GM18951 (cell line): ENCODE measurements around the gene ODC1.

Source experiments
- POLR2A ChIP-seq: IDR thresholded peaks from 4 replicates; pipeline ENCODE4 v1.6.1; 2011; ENCODE audit warnings: mild to moderate bottlenecking; ENCODE audit not compliant: insufficient read length, insufficient read depth; ENCODE audit errors: extremely low read depth
- in situ Hi-C: fragments of 300-500 bp; cut with MboI; formaldehyde crosslinking; loops from one replicate; pipeline ENCODE4 v1.12.0; 2022; ENCODE audit warnings: low sequenced_read_pairs, mixed read lengths, inconsistent platforms; ENCODE audit not compliant: unreplicated experiment

The ODC1 gene

DNA sequence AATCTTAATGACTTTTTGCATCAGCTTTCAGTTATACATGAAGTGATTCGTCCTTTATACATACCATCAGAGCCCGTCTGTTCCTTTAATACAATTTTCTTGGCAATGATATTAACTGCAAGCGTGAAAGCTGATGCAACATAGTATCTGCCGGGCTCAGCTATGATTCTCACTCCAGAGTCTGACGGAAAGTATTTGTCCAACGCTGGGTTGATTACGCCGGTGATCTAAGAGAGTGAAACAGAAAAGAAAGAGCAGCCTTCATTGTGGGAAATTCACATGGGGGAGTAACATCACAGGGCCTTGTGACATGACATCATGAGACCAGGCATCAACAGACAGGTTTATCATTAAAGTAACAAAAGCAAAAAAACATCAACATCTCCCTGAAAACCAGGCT, 6.2 kb downstream of the ODC1 start:
- in situ Hi-C loops = loop anchor here (10.0 to 25.0 kb wide), 2 partner anchors 223 to 630 kb away; no protein-coding TSS in a partner anchor
- TF ChIP-seq POLR2A = no peak

DNA sequence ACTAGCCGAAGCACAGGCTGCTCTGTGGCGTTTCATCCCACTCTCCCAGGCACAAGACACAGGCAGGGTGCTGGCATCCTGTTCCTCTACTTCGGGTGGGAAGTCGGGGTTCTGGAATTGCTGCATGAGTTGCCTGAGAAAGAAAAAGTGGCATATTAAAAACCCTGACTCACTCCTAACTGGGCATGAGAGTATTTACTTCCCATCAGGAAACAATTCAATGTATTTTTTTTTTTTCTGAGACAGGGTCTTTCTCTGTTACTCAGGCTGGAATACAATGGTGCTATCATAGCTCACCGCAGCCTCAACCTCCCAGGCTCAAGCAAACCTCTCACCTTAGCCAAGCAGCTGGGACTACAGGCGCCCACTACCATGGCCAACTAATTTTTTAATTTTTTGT, 7.4 kb downstream of the ODC1 start:
- no peak for TF ChIP-seq POLR2A
- in situ Hi-C loops = loop anchor here (10.0 to 25.0 kb wide), 2 partner anchors 224 to 628 kb away; no protein-coding TSS in a partner anchor

DNA sequence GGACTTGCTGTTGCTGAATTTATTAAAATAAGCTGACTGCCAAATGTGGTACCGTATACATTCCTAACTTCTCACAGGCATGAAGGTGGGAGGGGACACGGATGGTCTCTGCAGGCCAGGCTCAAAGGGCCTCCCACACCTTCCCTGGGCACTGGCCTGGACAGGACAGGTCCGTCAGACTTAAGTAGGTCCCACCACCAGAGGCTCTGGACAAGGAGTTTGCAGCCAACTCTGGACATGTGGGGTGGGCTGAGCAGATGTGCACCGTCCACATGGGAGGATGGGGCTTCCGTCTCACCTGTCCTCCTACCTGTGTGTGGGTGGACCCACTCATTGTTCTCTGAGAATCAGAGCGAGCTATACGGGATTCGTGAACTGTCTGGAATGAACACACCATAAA, 8.2 kb downstream of the ODC1 start:
- no peak for TF ChIP-seq POLR2A
- in situ Hi-C loops = loop anchor here (10.0 to 25.0 kb wide), 4 partner anchors 165 to 628 kb away; no protein-coding TSS in a partner anchor

DNA sequence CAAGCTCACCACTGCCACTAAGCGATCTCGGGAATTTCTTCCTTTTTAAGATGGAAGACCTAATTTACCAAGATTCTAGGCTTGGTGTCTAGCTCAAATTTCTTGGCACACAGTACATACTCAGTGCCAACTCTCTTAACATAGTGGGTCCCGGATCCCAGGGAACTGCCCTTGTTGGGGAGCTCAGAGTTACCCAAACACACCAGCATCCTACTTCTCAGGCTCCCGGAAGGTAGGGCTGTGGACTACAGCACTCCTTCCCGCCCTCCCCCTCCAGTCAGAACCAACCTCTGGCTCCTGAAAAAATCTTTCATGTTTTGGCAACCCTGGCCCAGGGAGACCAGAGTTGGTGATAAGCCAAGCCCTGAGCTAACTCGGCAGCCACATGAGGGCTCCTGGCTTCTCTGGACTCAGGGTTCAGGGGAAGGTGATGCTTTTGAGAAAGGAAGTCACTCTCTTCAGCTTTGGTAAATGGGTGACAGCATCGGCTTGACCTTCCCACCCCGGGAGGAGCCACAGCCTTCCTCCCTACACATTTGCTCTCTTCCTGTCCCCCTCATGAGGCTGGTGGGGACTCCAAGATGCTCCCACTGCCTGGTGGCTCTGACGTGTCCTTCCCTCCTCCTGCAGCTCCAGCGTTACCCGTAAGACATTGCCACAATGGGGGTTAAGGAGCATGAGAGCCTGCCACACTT, 8.8 kb downstream of the ODC1 start:
- no peak for TF ChIP-seq POLR2A
- in situ Hi-C loops = loop anchor here (10.0 to 25.0 kb wide), 3 partner anchors 165 to 627 kb away; no protein-coding TSS in a partner anchor

DNA sequence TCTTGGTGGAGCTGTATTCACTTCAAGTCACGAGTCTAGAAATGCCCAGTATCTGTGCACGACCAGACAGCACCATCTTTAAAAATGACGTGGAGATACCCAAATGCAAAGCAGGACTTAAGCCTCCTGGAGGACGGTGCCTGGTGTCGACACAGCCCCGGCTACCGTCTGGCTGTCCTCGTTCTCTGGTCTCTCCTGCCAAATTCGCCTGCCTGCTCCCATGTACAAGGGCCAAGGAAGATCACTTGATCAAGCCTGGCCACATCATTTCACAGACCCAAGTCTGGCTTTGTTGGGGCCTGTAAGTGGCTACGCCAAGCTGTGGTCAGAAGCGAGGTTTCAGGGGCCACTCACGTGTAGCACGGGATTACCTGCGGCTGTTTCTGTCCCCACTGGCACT, 9.4 kb downstream of the ODC1 start:
- in situ Hi-C loops = loop anchor here (10.0 to 25.0 kb wide), 3 partner anchors 164 to 626 kb away; no protein-coding TSS in a partner anchor

DNA sequence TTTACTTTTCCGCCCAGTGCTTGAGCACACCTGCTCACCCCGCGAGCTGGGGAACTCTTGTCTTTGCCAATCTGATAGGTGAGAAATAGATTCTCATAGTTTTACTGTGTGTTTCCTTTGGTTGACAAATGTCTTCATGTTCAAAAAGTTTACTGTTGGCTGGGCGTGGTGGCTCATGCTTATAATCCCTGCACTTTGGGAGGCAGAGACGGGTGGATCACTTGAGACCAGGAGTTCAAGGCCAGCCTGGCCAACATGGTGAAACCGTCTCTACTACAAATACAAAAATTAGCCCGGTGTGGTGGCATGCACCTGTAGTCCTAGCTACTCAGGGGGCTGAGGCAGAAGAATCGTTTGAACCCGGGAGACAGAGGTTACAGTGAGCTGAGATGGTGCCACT, 10.3 kb downstream of the ODC1 start:
- no peak for TF ChIP-seq POLR2A
- in situ Hi-C loops = loop anchor here (10.0 to 25.0 kb wide), 3 partner anchors 163 to 626 kb away; no protein-coding TSS in a partner anchor

More for the DNA sequence above, 9.4 kb downstream of the ODC1 start:
- peak; percentile 30 for TF ChIP-seq POLR2A

DNA sequence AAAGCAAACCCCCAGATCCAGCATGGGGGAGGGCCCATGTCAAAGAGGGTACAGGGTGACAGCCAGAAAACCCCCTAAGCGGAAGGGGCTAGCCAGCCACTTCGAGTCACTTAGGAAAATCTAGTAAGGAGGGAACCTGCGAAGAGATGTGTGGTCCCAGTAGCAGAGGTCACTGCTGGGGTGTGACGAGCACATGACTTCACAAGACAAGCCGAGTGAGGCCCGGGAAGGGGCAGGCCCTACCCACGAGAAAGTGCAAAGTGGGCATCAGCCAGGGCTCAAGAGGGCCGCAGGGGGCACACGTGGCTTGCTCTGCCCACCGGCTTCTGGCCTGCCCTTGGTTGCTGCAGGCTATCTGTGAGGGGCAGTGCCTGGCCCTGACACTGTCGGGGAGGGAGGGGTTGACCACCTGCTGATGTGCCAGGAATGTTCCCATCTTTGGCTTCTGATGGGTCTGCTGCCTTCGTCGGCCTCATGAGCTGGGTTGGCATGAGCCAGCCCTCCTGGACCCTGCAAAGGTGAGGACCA, 11.5 kb downstream of the ODC1 start:
- no peak for TF ChIP-seq POLR2A
- in situ Hi-C loops = loop anchor here (10.0 to 25.0 kb wide), 3 partner anchors 162 to 624 kb away; no protein-coding TSS in a partner anchor

DNA sequence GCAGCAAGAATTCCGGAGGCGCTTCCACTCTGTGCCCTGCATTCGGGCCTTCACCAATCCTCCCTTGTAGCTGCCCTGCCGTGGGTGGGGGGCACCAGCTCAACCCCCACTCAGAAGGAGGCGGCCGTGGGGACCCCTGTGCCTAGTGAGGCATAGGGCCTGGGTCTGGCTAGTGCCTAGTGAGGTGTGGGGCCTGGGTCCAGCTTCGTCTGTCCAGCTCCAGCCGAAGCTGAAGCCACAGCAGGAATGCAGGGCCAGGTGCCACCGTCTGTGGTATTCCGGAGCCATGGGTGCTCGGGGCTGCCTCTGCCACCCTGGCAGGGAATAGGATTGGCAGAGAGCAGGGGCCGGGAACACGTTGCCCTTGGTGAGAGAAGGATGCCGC, 12.3 kb downstream of the ODC1 start:
- TF ChIP-seq POLR2A = no peak
- in situ Hi-C loops = loop anchor here (10.0 to 25.0 kb wide), 3 partner anchors 161 to 624 kb away; no protein-coding TSS in a partner anchor

DNA sequence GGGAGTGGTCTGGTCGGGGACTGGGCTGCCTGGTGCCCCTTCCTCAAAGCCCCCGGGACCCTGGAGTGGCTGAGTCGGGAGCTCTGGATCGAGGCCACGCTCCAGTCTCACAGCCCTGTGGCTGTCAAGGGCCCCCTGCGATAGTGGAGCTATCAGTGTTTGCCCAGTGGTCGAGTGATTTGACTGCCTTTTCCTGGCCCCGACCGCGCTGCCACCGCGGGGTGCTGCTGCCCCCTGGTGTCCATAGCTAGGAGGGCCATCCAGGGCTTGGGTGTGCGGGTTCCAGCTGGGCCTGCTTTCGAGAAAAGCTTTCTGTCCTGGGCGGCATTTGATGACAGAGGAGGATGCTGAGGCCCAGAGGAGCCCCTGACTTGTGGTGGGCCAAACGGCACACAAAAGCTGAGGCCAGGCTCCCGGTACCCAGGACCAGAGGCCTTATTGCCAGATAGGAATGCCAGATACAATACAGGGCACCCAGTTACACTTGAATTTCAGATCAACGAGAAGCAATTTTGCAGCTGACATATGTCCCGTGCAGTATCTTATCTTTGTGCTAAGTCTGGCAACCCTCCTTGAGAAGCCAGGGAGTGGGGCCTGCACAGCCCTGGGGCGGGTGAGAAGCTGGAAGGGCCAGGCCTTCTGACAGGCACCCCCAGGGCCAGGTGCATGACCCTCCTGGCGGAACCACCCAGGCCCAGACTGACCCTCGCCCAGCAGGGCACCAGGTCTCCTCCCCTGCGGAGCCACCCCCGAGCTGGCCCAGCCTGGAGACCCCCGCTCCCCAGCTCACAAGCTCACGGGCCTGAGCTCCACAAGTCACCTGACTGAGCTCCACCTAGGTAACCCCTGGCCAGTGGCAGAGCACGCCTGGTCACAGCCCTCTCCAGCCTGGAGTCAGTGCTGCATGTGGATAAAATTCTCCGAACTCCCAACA, 13.0 kb downstream of the ODC1 start:
- in situ Hi-C loops = loop anchor here (10.0 to 25.0 kb wide), 3 partner anchors 160 to 623 kb away; no protein-coding TSS in a partner anchor
- TF ChIP-seq POLR2A = no peak

DNA sequence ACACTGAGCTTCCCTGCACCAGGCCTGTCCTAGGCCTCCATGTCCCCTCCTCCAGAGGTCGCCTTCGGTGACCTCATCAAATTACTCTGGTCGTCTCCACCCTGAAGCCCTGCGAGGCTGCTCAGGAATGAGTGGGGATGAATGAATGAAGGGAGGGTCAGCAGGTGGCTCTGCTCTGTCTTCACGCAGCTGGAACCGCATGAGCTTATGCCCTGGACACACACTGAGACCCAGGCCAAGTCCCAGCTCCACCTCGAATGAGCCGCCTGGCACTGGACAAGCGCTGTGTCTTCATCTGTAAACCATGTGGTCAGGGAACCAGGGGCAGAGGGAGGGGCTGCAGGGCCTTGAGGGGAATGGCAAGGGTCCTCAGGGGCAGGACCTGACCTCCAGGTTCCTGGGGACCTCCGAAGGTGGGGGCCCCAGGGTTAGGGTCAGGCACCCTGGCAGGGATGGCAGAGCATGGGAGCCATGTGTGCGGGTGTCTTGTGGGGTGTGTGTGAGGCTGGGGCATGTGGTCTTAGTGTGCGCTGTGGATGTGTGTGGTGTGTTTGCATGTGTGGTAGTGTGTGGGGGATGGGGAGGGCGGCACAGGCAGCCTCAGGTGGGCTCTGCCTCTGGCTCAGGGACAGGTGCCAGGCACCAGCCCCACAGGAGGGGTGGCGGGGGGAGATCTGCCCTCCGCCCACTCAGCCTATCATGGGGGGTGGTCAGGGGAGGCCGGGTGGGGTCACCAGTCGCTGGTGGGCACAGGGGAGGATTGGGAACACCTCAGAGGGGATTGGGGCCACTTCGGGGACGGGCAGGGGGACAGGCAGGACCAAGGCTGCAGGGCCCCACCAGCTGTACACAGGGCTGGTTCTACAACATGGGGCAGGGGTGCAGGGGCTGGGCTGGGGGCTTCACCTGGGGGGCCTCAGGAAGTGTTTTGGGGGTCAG, 13.9 kb downstream of the ODC1 start:
- in situ Hi-C loops = loop anchor here (10.0 to 25.0 kb wide), 3 partner anchors 159 to 622 kb away; no protein-coding TSS in a partner anchor
- no peak for TF ChIP-seq POLR2A

DNA sequence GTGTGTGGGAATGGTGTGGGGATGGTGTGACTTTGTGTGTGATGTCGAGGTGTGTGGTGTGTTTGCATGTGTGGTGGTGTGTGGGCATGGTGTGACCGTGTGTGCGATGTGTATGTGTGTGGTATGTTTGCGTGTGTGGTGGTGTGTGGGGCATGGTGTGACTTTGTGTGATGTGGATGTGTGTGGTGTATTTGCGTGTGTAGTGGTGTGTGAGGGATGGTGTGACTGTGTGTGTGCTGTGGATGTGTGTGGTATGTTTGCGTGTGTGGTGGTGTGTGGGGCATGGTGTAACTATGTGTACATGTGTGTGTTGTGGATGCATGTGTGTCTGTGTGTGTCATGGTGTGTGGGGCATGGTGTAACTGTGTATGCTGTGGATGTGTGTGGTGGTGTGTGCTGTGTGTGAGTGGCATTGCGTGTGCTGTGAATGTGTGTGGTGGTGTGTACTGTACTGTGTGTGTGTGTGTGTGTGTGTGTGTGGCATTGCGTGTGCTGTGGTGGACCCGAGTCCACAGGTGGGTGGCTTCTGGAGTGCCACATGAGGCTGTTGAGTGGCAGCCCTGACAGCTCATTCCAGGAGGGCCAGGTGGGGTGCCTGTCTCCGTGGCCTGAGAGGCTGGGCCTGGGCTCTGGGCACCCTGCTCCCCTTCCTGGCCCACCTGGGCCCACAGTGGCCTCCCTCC, 14.7 kb downstream of the ODC1 start:
- no peak for TF ChIP-seq POLR2A
- in situ Hi-C loops = loop anchor here (10.0 to 25.0 kb wide), 3 partner anchors 159 to 621 kb away; no protein-coding TSS in a partner anchor
